Bronchial epithelial cell (primary cell): ENCODE measurements around the gene C12orf75. TPM values are rescaled to one million over a fixed set of nuclear protein-coding genes. Genes with fewer than 3 reads are reported as not detected.

Experiments
- DNase-seq: peaks from one replicate; pipeline ENCODE4 v3.0.0-alpha.2; 2010; ENCODE audit warnings: low read depth
- FAIRE-seq: peaks from 2 replicates; lab custom pipeline; 2011; peaks lifted over from hg19 to GRCh38; lab: Jason Lieb, UNC
- H3K27me3 ChIP-seq: 2 replicates; pipeline ENCODE4 v1.5.1; 2011; ENCODE audit warnings: low read length; ENCODE audit not compliant: control insufficient read depth, insufficient read depth
- H3K36me3 ChIP-seq: 2 replicates; pipeline ENCODE4 v1.5.1; 2011; ENCODE audit warnings: low read length; ENCODE audit not compliant: control insufficient read depth, insufficient read depth
- H3K4me3 ChIP-seq: 2 replicates; pipeline ENCODE4 v1.5.1; 2011; ENCODE audit warnings: mild to moderate bottlenecking, low read depth, low read length, control low read depth
- CTCF ChIP-seq: IDR thresholded peaks from 2 replicates; pipeline ENCODE4 v1.5.1; 2011; ENCODE audit warnings: mild to moderate bottlenecking, moderate library complexity, low read length, control low read depth, inconsistent platforms; ENCODE audit not compliant: insufficient read depth, severe bottlenecking
- total RNA-seq: library from RNA; depleted of rRNA; stranded (reverse); fragments of >200 nt; gene quantifications from 2 replicates; pipeline ENCODE4 v1.2.1, GENCODE V29; 2014

Gene C12orf75
- total RNA-seq, 1 donor from 2014 or later = 11.8 TPM

DNA sequence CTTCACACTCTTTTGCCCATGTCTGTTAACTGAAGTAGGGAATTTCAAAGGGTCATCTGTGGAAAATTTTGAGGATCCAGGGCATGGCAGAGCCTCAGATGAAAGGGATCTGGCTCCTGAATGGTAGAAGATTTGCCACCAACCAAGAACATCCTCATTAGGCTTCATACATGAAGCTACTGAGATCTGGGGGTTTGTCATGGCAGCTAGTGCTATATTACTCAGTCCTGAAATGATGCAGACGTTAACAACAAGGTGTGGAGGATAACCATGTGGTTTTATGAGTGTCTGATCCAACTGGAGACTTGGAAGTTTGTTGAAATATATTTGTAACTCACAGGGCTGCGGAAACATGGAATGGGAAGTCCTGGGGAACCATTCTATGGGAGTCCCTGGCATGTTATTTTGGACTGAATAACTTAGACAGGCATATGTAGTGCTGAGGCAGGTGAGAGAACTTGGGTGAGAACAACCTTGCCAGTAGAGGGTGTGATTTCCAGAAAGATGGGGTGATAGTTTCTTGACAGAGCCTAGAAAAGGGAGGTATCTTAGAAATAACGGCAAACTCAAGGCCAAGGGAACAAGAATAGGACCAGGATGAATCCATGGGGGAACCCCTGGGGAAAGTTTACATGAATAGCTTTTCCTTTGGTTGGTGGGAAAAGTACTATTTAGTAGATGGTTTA is 42.0 kb upstream of the C12orf75 start:
- no peaks in the 10 kb centered on the region for H3K36me3 ChIP-seq
- no peaks in the 10 kb centered on the region for H3K27me3 ChIP-seq
- FAIRE-seq (peak; percentile 86), DNase-seq (no peak)
- TF ChIP-seq CTCF = no peak
- no peak overlapping the region for H3K4me3 ChIP-seq

- TF ChIP-seq CTCF = no peak
- no peak for FAIRE-seq
These were observed 41.2 kb upstream of the C12orf75 start for GRCh38 chr12:105289114-105289904.

GRCh38 chr12:105291531-105291930 is 39.0 kb upstream of the C12orf75 start:
- Histone ChIP-seq H3K36me3 (no peaks in the 10 kb centered on the region), H3K4me3 (no peak overlapping the region), H3K27me3 (no peaks in the 10 kb centered on the region)
- FAIRE-seq (no peak), DNase-seq (no peak)
- no peak for TF ChIP-seq CTCF

More at GRCh38 chr12:105289114-105289904, 41.2 kb upstream of the C12orf75 start:
- DNase-seq = peak; percentile 48
- H3K4me3 ChIP-seq = no peak overlapping the region
- H3K36me3 ChIP-seq = no peaks in the 10 kb centered on the region
- H3K27me3 ChIP-seq = no peaks in the 10 kb centered on the region

DNA sequence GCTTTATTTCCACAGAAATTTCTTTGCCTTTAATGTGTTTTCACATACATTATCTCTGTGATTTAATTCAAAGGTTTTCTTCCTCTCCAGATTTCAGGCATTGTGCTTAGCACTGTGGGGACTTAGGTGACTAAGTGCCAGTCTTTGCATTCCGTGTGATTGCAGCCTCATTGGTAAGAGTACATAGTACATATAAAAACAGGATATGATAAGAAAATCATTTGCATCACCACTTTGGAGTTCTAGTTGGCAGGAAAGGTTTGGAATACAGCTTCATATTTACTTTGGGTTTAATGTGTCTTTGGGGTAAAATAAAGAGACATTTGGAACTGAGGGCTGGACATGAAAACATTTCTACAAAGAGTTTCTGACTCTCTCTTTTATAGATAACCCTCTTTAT is 37.8 kb upstream of the C12orf75 start:
- no peak for FAIRE-seq

GRCh38 chr12:105293187-105293586 is 37.3 kb upstream of the C12orf75 start:
- Histone ChIP-seq H3K36me3 (no peaks in the 10 kb centered on the region), H3K27me3 (no peaks in the 10 kb centered on the region), H3K4me3 (no peak overlapping the region)
- DNase-seq (no peak), FAIRE-seq (no peak)
- TF ChIP-seq CTCF = no peak

More for the DNA sequence above, 37.8 kb upstream of the C12orf75 start:
- Histone ChIP-seq H3K36me3 (no peaks in the 10 kb centered on the region), H3K27me3 (no peaks in the 10 kb centered on the region), H3K4me3 (no peak overlapping the region)
- DNase-seq = no peak
- no peak for TF ChIP-seq CTCF
